Kidney epithelial cell (primary cell): ENCODE results near the gene ACOT6. TPM values are rescaled to one million over a fixed set of nuclear protein-coding genes. Genes with fewer than 3 reads are reported as not detected.
"Not testable (repeated sequence)": the region's sequence is repeated elsewhere in the genome, so short reads cannot be mapped to it uniquely, and the experiment has no call there.

Experiments
- DNase-seq: peaks from one replicate; pipeline ENCODE4 v3.0.0-alpha.2; 2010; ENCODE audit warnings: low read depth
- H3K27me3 ChIP-seq: 2 replicates; pipeline ENCODE4 v1.6.0; 2011; ENCODE audit warnings: low read length; ENCODE audit not compliant: control insufficient read depth, insufficient read depth
- H3K36me3 ChIP-seq: 2 replicates; pipeline ENCODE4 v1.5.1; 2011; ENCODE audit warnings: low read length; ENCODE audit not compliant: control insufficient read depth, insufficient read depth
- H3K4me3 ChIP-seq: 2 replicates; pipeline ENCODE4 v1.5.1; 2011; ENCODE audit warnings: low read depth, mild to moderate bottlenecking, control low read depth, low read length
- total RNA-seq: library from RNA; depleted of rRNA; stranded (reverse); fragments of >200 nt; gene quantifications from 2 replicates; pipeline ENCODE4 v1.2.3, GENCODE V29; 2015
- TF ChIP-seq, protein P1 (sequence below): IDR thresholded peaks from 2 replicates; pipeline ENCODE4 v1.5.1; 2011; ENCODE audit warnings: mild to moderate bottlenecking, moderate library complexity, low read length, control low read depth, inconsistent platforms; ENCODE audit not compliant: insufficient read depth, poor library complexity, severe bottlenecking

ACOT6 gene
- total RNA-seq, 1 donor from 2014 or later = not detected

GRCh38 chr14:73589116-73589515 is 23.2 kb upstream of the ACOT6 start:
- no peak for DNase-seq
- TF ChIP-seq, protein P1, sequence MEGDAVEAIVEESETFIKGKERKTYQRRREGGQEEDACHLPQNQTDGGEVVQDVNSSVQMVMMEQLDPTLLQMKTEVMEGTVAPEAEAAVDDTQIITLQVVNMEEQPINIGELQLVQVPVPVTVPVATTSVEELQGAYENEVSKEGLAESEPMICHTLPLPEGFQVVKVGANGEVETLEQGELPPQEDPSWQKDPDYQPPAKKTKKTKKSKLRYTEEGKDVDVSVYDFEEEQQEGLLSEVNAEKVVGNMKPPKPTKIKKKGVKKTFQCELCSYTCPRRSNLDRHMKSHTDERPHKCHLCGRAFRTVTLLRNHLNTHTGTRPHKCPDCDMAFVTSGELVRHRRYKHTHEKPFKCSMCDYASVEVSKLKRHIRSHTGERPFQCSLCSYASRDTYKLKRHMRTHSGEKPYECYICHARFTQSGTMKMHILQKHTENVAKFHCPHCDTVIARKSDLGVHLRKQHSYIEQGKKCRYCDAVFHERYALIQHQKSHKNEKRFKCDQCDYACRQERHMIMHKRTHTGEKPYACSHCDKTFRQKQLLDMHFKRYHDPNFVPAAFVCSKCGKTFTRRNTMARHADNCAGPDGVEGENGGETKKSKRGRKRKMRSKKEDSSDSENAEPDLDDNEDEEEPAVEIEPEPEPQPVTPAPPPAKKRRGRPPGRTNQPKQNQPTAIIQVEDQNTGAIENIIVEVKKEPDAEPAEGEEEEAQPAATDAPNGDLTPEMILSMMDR = no peak
- Histone ChIP-seq H3K36me3 (no peaks in the 10 kb centered on the region), H3K27me3 (no peaks in the 10 kb centered on the region), H3K4me3 (no peak overlapping the region)

- not testable (repeated sequence) for H3K4me3 ChIP-seq, DNase-seq, H3K36me3 ChIP-seq, H3K27me3 ChIP-seq
These were observed 21.7 kb upstream of the ACOT6 start for GRCh38 chr14:73590673-73591004.

- TF ChIP-seq, protein P1 = no peak
- Histone ChIP-seq H3K4me3 (peak within 1 kb of the TSS; percentile 49), H3K36me3 (no peaks in the 10 kb centered on the region), H3K27me3 (no peaks in the 10 kb centered on the region)
- no peak for DNase-seq
These were observed 20.4 kb upstream of the ACOT6 start, which contains the start of gene ACOT4 for GRCh38 chr14:73591690-73592449. ACOT4 (plus strand) TSS chr14:73591873; CDS start chr14:73591960, 87 bp downstream.

GRCh38 chr14:73594491-73594890 is 17.8 kb upstream of the ACOT6 start:
- no peaks in the 10 kb centered on the region for H3K36me3 ChIP-seq
- no peak for DNase-seq
- H3K4me3 ChIP-seq = no peak overlapping the region
- TF ChIP-seq, protein P1 = no peak
- no peaks in the 10 kb centered on the region for H3K27me3 ChIP-seq

- TF ChIP-seq, protein P1 = no peak
- H3K27me3 ChIP-seq = no peaks in the 10 kb centered on the region
- no peaks in the 10 kb centered on the region for H3K36me3 ChIP-seq
- DNase-seq = no peak
- H3K4me3 ChIP-seq = no peak overlapping the region
These were observed 12.8 kb upstream of the ACOT6 start for GRCh38 chr14:73599499-73599898.

- TF ChIP-seq, protein P1 = no peak
- H3K36me3 ChIP-seq = no peaks in the 10 kb centered on the region
- DNase-seq = no peak
These were observed 9.3 kb upstream of the ACOT6 start for GRCh38 chr14:73602994-73603393.

More at GRCh38 chr14:73602994-73603393, 9.3 kb upstream of the ACOT6 start:
- Histone ChIP-seq H3K27me3 (no peaks in the 10 kb centered on the region), H3K4me3 (no peak overlapping the region)
